ENCODE data around the gene CCDC15. TPM values are rescaled to one million over a fixed set of nuclear protein-coding genes. Genes with fewer than 3 reads are reported as not detected.

Gene CCDC15
- total RNA-seq, 1 experiment from 2014 or later, result 8.6 TPM

- no peaks in the 10 kb centered on the region for H3K27me3 ChIP-seq (ENCODE audit: low read length)
- H3K4me3 ChIP-seq (ENCODE audit: low read length), result no peak overlapping the region
- H3K9ac ChIP-seq (ENCODE audit: low read length), result no peak overlapping the region
- ChIA-PET POLR2A (ENCODE audit: unreplicated experiment) (no interaction called here), CTCF (interaction anchor here (0.5 kb wide), 1 partner anchor 11 kb away, joined by 13 read pairs; no protein-coding TSS in a partner anchor)
- H3K4me1 ChIP-seq (ENCODE audit: insufficient read depth, low read length), result peaks cover 7% of the 10 kb centered on the region; the same call in 1 of the 2 replicates
- H3K9me2 ChIP-seq (replicated peaks; ENCODE audit: low read length), result no peaks in the 10 kb centered on the region
- TF ChIP-seq, protein P1, sequence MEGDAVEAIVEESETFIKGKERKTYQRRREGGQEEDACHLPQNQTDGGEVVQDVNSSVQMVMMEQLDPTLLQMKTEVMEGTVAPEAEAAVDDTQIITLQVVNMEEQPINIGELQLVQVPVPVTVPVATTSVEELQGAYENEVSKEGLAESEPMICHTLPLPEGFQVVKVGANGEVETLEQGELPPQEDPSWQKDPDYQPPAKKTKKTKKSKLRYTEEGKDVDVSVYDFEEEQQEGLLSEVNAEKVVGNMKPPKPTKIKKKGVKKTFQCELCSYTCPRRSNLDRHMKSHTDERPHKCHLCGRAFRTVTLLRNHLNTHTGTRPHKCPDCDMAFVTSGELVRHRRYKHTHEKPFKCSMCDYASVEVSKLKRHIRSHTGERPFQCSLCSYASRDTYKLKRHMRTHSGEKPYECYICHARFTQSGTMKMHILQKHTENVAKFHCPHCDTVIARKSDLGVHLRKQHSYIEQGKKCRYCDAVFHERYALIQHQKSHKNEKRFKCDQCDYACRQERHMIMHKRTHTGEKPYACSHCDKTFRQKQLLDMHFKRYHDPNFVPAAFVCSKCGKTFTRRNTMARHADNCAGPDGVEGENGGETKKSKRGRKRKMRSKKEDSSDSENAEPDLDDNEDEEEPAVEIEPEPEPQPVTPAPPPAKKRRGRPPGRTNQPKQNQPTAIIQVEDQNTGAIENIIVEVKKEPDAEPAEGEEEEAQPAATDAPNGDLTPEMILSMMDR (conservative IDR thresholded peaks at IDR 0.05; ENCODE audit: low read depth, low read length), result no peak
- no peak for TF ChIP-seq EZH2 (IDR thresholded peaks at IDR 0.05; ENCODE audit: low read length, unreplicated experiment)
- TF ChIP-seq EZH2phosphoT487 (IDR thresholded peaks at IDR 0.05; ENCODE audit: borderline replicate concordance, low read length), result no peak
- no peaks in the 10 kb centered on the region for H3K79me2 ChIP-seq (ENCODE audit: low read length)
- intact Hi-C loops (cut with micrococcal nuclease), result no loop called here
- BruUV-seq (replicated peaks), result no TSS peak
- no peaks in the 10 kb centered on the region for H3K9me3 ChIP-seq (ENCODE audit: low read length)
- no peak overlapping the region for H3K4me2 ChIP-seq (ENCODE audit: low read length)
- no peaks in the 10 kb centered on the region for H4K20me1 ChIP-seq (ENCODE audit: low read length)
- no peak overlapping the region for H2AFZ ChIP-seq (ENCODE audit: low read length)
- ATAC-seq (no peak), DNase-seq (no peak)
- no peaks in the 10 kb centered on the region for H3K36me3 ChIP-seq (ENCODE audit: low read depth, low read length)
- no peak overlapping the region for H3K27ac ChIP-seq (ENCODE audit: low read length)
- no peaks in the 10 kb centered on the region for H3F3A ChIP-seq (ENCODE audit: low read length, unreplicated experiment)
Measured at GRCh38 chr11:124930799-124931198, 23.2 kb upstream of the CCDC15 start.

GRCh38 chr11:124934862-124935547, 19.0 kb upstream of the CCDC15 start:
- CTCF ChIA-PET, result interaction anchor here (3.1 kb wide), 1 partner anchor 59 kb away, joined by 8 read pairs; no protein-coding TSS in a partner anchor
- H3K27ac ChIP-seq (ENCODE audit: low read length), result no peak overlapping the region
- DNase-seq, result peak; percentile 35
- no peaks in the 10 kb centered on the region for H3K36me3 ChIP-seq (ENCODE audit: low read depth, low read length)
- no peak overlapping the region for H3K9ac ChIP-seq (ENCODE audit: low read length)
- H3K4me1 ChIP-seq (ENCODE audit: insufficient read depth, low read length), result peaks cover 7% of the 10 kb centered on the region; the same call in 1 of the 2 replicates
- no peaks in the 10 kb centered on the region for H3K27me3 ChIP-seq (ENCODE audit: low read length)
- H4K20me1 ChIP-seq (ENCODE audit: low read length), result no peaks in the 10 kb centered on the region
- H3K79me2 ChIP-seq (ENCODE audit: low read length), result no peaks in the 10 kb centered on the region
- H2AFZ ChIP-seq (ENCODE audit: low read length), result no peak overlapping the region
- no peaks in the 10 kb centered on the region for H3F3A ChIP-seq (ENCODE audit: low read length, unreplicated experiment)
- no peak overlapping the region for H3K4me2 ChIP-seq (ENCODE audit: low read length)
- TF ChIP-seq EZH2phosphoT487 (IDR thresholded peaks at IDR 0.05; ENCODE audit: borderline replicate concordance, low read length), result no peak
- TF ChIP-seq, protein P1 (conservative IDR thresholded peaks at IDR 0.05; ENCODE audit: low read depth, low read length), result peak; percentile 42
- TF ChIP-seq EZH2 (IDR thresholded peaks at IDR 0.05; ENCODE audit: low read length, unreplicated experiment), result no peak
- intact Hi-C loops (cut with micrococcal nuclease), result no loop called here
- ATAC-seq, result peak; percentile 22; the same call in 1 of the 2 replicates
- H3K9me2 ChIP-seq (replicated peaks; ENCODE audit: low read length), result no peaks in the 10 kb centered on the region
- no TSS peak for BruUV-seq (replicated peaks)
- POLR2A ChIA-PET (ENCODE audit: unreplicated experiment), result no interaction called here
- no peak overlapping the region for H3K4me3 ChIP-seq (ENCODE audit: low read length)
- no peaks in the 10 kb centered on the region for H3K9me3 ChIP-seq (ENCODE audit: low read length)

All from PC-3 (cell line).